MCF 10A (cell line): ENCODE data around the gene TCERG1L. TPM values are rescaled to one million over a fixed set of nuclear protein-coding genes. Genes with fewer than 3 reads are reported as not detected.

ENCODE experiments used
- BruUV-seq: library from RNA; stranded (reverse); fragments of 400-500 nt; replicated peaks from 2 replicates; lab custom pipeline; 2021; lab: Mats Ljungman, UMichigan
- CTCF ChIA-PET: fragments of 300-600 bp; sonication (Branson Sonifier 250); formaldehyde crosslinking; extraction: SDS; loops from one replicate; lab custom pipeline; 2021; ENCODE audit warnings: antibody characterized with exemption, inconsistent platforms; lab: Yijun Ruan, JAX
- POLR2A ChIA-PET: fragments of 300-600, 350-650 bp; sonication (Branson Sonifier 250); formaldehyde crosslinking; extraction: SDS; loops from one replicate; lab custom pipeline; 2020; ENCODE audit warnings: antibody characterized with exemption, inconsistent platforms; lab: Yijun Ruan, JAX
- DNase-seq: peaks from one replicate; pipeline ENCODE4 v3.0.0-alpha.2; 2018; ENCODE audit not compliant: unreplicated experiment
- H3K27ac Mint-ChIP-seq: one replicate; pipeline ENCODE4 v1.8.0; 2022; ENCODE audit warnings: mild to moderate bottlenecking, low read depth, mixed read lengths; ENCODE audit not compliant: unreplicated experiment
- H3K27me3 Mint-ChIP-seq: one replicate; pipeline ENCODE4 v1.8.0; 2022; ENCODE audit warnings: mixed read lengths; ENCODE audit not compliant: insufficient read depth, unreplicated experiment
- H3K36me3 Mint-ChIP-seq: one replicate; pipeline ENCODE4 v1.8.0; 2022; ENCODE audit warnings: mild to moderate bottlenecking, moderate library complexity, mixed read lengths; ENCODE audit not compliant: insufficient read depth, unreplicated experiment
- H3K4me1 Mint-ChIP-seq: one replicate; pipeline ENCODE4 v1.8.0; 2022; ENCODE audit warnings: mixed read lengths; ENCODE audit not compliant: insufficient read depth, unreplicated experiment
- H3K4me3 Mint-ChIP-seq: one replicate; pipeline ENCODE4 v1.8.0; 2022; ENCODE audit warnings: mild to moderate bottlenecking, moderate library complexity, mixed read lengths; ENCODE audit not compliant: unreplicated experiment
- H3K9me3 Mint-ChIP-seq: one replicate; pipeline ENCODE4 v1.8.0; 2022; ENCODE audit warnings: mixed read lengths; ENCODE audit not compliant: unreplicated experiment
- intact Hi-C: fragments of 100-400 bp; cut with micrococcal nuclease; formaldehyde crosslinking; loops from 2 replicates; pipeline ENCODE4 v1.14.1; 2022
- total RNA-seq: library from RNA; stranded (reverse); gene quantifications from 2 replicates; pipeline ENCODE4 v1.2.3, GENCODE V29; 2022
- TF ChIP-seq, protein P1 (sequence below): fragments of 200-600 bp; IDR thresholded peaks from one replicate; pipeline ENCODE4 v1.8.0; 2022; ENCODE audit warnings: antibody characterized with exemption, mild to moderate bottlenecking; ENCODE audit not compliant: unreplicated experiment

TCERG1L gene
- total RNA-seq, 1 experiment from 2014 or later: not detected

DNA sequence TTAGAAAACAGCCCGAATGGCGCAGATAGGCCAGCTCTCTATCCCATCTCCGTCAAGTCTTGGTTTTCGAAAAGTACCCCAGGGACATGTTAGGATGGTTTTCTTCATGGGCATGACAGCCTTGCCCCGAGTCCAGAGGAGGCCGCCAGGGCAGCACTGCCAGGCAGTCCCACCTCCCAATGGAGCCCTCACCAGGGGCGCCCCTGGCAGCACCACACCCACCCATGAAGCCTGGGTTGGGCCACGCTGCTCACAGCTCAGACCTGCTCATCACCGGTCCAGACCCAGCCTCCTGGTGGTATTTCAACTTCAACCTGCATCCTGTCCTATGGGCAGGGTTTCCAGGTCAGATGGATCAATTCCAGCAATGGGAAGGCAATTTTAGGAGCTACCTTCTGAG lies 53.3 kb downstream of the TCERG1L start:
- no peak overlapping the region for H3K4me3 Mint-ChIP-seq
- intact Hi-C loops: no loop called here
- no TSS peak for BruUV-seq

DNA sequence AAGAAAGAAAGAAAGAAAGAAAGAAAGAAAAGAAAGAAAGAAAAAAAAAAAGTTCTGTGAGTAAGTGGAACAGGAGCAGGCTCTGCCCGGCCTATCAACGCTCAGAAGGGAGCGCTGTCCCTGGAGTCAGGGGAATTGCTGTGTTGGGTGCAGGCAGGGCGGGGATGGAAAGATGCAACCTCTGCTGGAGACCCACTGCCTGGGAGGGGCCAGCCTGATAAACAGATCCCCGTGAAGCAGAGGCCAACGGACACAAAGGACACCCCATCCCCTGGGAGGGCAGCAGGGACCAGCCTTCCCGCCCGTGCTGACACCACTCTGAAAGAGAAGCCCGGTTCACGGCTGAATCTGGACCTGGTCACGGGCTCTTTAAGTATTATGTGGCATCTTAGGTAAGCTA lies 54.5 kb downstream of the TCERG1L start:
- intact Hi-C loops: no loop called here
- no peak for DNase-seq
- POLR2A ChIA-PET: no interaction called here

More for the DNA sequence above, 53.3 kb downstream of the TCERG1L start:
- Mint-ChIP-seq H3K9me3 (peaks cover 56% of the 10 kb centered on the region), H3K27ac (no peak overlapping the region), H3K27me3 (no peaks in the 10 kb centered on the region), H3K36me3 (no peaks in the 10 kb centered on the region), H3K4me1 (no peaks in the 10 kb centered on the region)
- ChIA-PET CTCF (no interaction called here), POLR2A (no interaction called here)
- no peak for DNase-seq
- TF ChIP-seq, protein P1, sequence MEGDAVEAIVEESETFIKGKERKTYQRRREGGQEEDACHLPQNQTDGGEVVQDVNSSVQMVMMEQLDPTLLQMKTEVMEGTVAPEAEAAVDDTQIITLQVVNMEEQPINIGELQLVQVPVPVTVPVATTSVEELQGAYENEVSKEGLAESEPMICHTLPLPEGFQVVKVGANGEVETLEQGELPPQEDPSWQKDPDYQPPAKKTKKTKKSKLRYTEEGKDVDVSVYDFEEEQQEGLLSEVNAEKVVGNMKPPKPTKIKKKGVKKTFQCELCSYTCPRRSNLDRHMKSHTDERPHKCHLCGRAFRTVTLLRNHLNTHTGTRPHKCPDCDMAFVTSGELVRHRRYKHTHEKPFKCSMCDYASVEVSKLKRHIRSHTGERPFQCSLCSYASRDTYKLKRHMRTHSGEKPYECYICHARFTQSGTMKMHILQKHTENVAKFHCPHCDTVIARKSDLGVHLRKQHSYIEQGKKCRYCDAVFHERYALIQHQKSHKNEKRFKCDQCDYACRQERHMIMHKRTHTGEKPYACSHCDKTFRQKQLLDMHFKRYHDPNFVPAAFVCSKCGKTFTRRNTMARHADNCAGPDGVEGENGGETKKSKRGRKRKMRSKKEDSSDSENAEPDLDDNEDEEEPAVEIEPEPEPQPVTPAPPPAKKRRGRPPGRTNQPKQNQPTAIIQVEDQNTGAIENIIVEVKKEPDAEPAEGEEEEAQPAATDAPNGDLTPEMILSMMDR: no peak

DNA sequence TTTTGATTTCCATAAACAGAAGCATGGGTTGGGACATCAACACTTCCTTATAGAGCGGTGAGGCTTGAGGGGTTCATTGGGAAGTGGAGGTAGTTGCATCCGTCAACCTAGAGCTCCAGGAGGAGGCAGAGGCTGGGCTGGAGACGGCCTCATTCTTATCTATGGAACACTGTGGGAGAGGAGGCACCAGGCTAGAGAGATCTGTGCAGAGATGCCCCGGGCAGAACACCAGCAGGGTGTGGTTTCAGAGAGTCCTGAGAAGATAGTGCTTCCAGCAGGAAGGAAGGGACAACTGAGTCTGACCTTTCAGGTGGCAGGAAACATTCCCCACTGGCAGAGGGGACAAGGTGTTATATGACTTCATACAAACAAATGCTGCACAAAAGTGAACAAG lies 56.7 kb downstream of the TCERG1L start:
- POLR2A ChIA-PET: no interaction called here

More for the DNA sequence above, 54.5 kb downstream of the TCERG1L start:
- Mint-ChIP-seq H3K36me3 (no peaks in the 10 kb centered on the region), H3K4me3 (no peak overlapping the region), H3K4me1 (no peaks in the 10 kb centered on the region), H3K27ac (no peak overlapping the region), H3K9me3 (peaks cover 62% of the 10 kb centered on the region), H3K27me3 (no peaks in the 10 kb centered on the region)
- CTCF ChIA-PET: no interaction called here
- TF ChIP-seq, protein P1: no peak
- BruUV-seq: no TSS peak

DNA sequence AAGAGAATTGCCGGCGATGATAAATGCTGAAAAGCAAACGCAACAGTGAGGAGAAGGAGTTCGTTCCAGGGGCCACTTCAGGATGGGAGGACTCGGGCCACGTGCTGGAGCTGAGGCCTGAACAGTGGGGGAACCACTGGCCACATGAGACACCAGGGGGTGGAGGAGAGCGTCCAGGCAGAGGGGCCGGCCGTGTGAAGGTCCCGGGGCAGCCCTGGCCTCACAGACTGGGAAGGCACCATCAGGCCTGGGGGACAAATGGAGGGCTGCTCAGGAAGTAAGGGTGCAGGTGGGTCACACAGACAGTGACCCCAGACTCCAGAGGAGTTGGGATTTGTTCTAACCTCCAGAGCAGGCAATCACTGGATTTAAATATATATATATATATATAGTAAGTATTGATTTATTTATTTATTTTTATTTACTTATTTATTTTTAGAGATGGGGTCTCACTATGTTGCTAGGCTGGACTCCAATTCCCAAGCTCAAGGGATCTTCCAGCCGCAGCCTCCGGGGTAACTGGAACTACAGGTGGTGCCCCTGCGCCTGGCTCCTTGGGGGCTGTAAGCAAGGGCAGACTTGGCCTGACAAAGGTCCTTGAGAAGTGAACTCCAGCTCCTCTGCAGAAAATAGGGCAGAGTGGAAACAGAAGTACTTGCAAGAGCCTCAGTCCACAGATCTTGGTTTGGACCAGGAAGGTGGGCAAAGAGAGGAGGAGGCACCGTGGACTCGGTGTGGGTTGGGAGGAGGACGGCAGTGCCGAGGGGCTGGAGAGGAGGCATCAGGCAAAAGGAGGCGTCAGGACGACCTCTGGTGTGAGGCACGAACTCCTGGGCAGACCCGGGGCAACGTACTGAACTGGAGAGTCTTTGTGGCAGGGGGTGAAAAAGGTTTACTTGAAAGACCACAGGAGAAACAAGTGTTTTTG lies 57.3 kb downstream of the TCERG1L start:
- Mint-ChIP-seq H3K4me1 (no peaks in the 10 kb centered on the region), H3K4me3 (no peak overlapping the region), H3K27me3 (no peaks in the 10 kb centered on the region), H3K36me3 (no peaks in the 10 kb centered on the region), H3K9me3 (peaks cover 50% of the 10 kb centered on the region), H3K27ac (no peak overlapping the region)
- intact Hi-C loops: no loop called here
- no peak for DNase-seq
- no TSS peak for BruUV-seq
- TF ChIP-seq, protein P1: no peak
- ChIA-PET CTCF (interaction anchor here (0.6 kb wide), 1 partner anchor 51 kb away, joined by 3 read pairs; no protein-coding TSS in a partner anchor), POLR2A (no interaction called here)

More for the DNA sequence above, 56.7 kb downstream of the TCERG1L start:
- Mint-ChIP-seq H3K27ac (no peak overlapping the region), H3K4me3 (no peak overlapping the region), H3K4me1 (no peaks in the 10 kb centered on the region), H3K36me3 (no peaks in the 10 kb centered on the region), H3K27me3 (no peaks in the 10 kb centered on the region), H3K9me3 (peaks cover 50% of the 10 kb centered on the region)
- BruUV-seq: no TSS peak
- TF ChIP-seq, protein P1: no peak
- CTCF ChIA-PET: no interaction called here
- DNase-seq: no peak
- intact Hi-C loops: no loop called here
